ENCODE results near the gene ZEB1. TPM values are rescaled to one million over a fixed set of nuclear protein-coding genes. Genes with fewer than 3 reads are reported as not detected.
A peak's percentile ranks its signal among the peaks of the same experiment; 100 is the strongest.

ZEB1 gene
- total and polyA plus RNA-seq, 8 donors = 29.9 to 40.8 (median 34.4) TPM

GRCh38 chr10:31317171-31317570 lies 1.8 kb upstream of the ZEB1 start:
- no peak for ATAC-seq
- Histone ChIP-seq H3K9me3 (no peaks in the 10 kb centered on the region), H3K36me3 (no peaks in the 10 kb centered on the region), H3K4me3 (no peak overlapping the region), H3K27me3 (peaks cover 6 to 30% of the 10 kb centered on the region in 2 donors), H3K4me1 (peaks cover 0 to 26% of the 10 kb centered on the region in 2 donors), H3K27ac (no peak overlapping the region)
- intact Hi-C loops (cut with DNase I) = loop anchor here in 1 of 2 donors (10.0 kb wide), 1 partner anchor 282 kb away; the partner anchor contains the start of gene ZNF438
- TF ChIP-seq CTCF (IDR thresholded peaks at IDR 0.05) = no peak
- no peak for DNase-seq

DNA sequence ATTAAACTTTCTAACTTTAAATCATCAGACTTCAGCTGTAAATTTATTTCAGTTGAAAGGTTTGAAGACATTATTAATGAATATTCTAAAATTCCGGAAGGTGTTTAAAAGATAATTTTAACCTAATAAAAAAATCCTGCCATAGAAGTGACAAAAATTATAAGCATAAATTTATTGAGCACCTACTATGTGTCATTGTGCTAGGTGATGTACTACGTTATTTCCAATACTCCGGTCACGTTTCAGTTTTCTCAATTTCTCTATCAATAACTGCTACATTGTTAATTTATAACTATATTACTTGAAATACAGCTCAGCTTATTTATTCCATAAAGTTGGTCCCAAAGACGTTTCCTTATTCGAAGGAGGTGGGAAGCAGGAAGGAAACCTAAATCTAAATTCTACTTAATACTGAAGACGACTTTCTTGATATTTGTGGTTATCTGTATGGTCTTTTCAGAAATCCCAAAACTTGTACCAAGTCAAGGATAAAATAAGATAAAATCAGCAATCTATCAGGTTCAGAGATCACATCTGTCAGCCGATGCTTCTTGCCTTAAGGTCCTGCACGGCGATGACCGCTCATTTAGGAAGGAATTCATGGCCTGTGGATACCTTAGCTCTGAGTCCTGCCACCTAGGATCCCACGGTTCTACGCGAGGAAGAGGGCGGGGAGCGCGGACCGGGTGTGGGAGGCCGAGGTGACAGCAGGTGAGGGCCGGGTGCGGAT lies 1.2 kb upstream of the ZEB1 start:
- peak overlapping the region; percentile 89 to 94 for H3K27ac ChIP-seq
- no peaks in the 10 kb centered on the region for H3K36me3 ChIP-seq
- peak overlapping the region; percentile 85 to 89 for H3K4me3 ChIP-seq
- H3K27me3 ChIP-seq = peaks cover 8 to 35% of the 10 kb centered on the region in 2 donors
- no peak for TF ChIP-seq CTCF (IDR thresholded peaks at IDR 0.05)
- DNase-seq = peak in 1 of 4 donors; percentile 89
- no peaks in the 10 kb centered on the region for H3K9me3 ChIP-seq
- intact Hi-C loops (cut with DNase I) = loop anchor here in 1 of 2 donors (10.0 kb wide), 1 partner anchor 283 kb away; the partner anchor contains the start of gene ZNF438
- H3K4me1 ChIP-seq = peaks cover 0 to 26% of the 10 kb centered on the region in 2 donors
- no peak for ATAC-seq

- Histone ChIP-seq H3K27me3 (peaks cover 8 to 36% of the 10 kb centered on the region in 2 donors), H3K36me3 (no peaks in the 10 kb centered on the region), H3K4me1 (peaks cover 0 to 26% of the 10 kb centered on the region in 2 donors), H3K4me3 (peak overlapping the region; percentile 85 to 89), H3K27ac (peak overlapping the region; percentile 89 to 94), H3K9me3 (no peaks in the 10 kb centered on the region)
- intact Hi-C loops (cut with DNase I) = loop anchor here in 1 of 2 donors (10.0 kb wide), 1 partner anchor 284 kb away; the partner anchor contains the start of gene ZNF438
- DNase-seq (peak; percentile 36 to 87 (median 59)), ATAC-seq (peak; percentile 76)
- no peak for TF ChIP-seq CTCF (IDR thresholded peaks at IDR 0.05)
Observed at GRCh38 chr10:31318382-31318853, 598 bp upstream of the ZEB1 start.

DNA sequence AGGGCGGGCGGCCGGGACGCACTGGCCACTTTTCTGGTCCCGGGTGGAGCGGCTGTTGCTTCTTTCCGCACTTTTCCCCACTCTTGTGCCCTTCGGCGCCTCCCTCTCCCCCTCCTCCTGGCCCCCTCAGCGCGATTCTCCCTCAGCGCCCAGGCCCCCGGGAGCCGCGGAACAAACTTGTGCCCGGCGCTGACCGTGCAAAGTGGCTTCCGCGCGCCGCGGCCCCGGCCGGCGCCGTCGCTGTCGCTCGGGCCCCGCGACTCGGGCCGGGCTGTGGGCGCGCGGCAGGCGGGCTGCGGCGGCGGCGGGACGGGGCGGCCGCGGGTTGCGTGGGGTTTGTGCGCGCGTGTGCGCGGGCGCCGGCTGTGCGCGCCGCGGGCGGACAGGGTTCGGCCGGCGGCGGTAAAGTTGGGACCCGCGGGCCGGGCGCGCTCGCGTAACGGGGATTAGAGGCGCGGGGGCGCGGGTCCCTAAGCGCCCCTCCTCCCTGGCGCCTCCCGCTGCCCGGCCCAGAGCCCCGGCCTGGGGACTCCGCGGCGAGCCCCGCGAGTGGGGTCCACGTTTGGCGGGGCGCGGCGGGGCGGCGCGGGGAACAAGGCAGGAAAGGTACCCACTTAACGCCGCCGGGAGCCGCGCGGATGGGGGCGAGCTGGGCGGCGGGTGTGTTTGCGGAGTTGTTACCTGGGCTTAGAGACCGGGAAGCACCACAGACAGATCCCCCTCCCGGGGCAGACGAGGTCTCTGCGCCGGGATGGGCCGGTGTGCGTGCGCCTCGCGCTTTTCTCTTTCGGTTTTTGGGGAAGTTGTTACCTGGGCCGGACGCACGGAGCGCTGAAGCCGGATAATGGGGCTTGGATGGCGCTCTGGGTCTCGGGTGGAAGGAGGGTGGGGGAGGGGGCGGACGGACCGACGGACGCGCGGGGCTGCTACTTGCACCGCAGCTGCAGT lies 860 bp downstream of the ZEB1 start:
- Histone ChIP-seq H3K9me3 (no peaks in the 10 kb centered on the region), H3K27ac (peak overlapping the region; percentile 89 to 94), H3K4me1 (peaks cover 0 to 26% of the 10 kb centered on the region in 2 donors), H3K27me3 (peaks cover 8 to 36% of the 10 kb centered on the region in 2 donors), H3K36me3 (no peaks in the 10 kb centered on the region), H3K4me3 (peak overlapping the region; percentile 85 to 89)
- no peak for ATAC-seq
- no peak for TF ChIP-seq CTCF (IDR thresholded peaks at IDR 0.05)
- intact Hi-C loops (cut with DNase I) = loop anchor here in 1 of 2 donors (10.0 kb wide), 1 partner anchor 285 kb away; the partner anchor contains the start of gene ZNF438
- peak in 3 of 4 donors; percentile 26 to 83 (median 48) for DNase-seq

All from left lung (tissue), 10 donors.